ENCODE data around the gene ACTL9. TPM values are rescaled to one million over a fixed set of nuclear protein-coding genes. Genes with fewer than 3 reads are reported as not detected.

Gene ACTL9
- total and polyA plus RNA-seq, 2 of the 13 experiments (the other 11 are each of a cell fraction or from before 2014, with no cell fraction given) = not detected

GRCh38 chr19:8695501-8695900 is 3.1 kb downstream of the ACTL9 start (continued):
- no peak for TF ChIP-seq KIAA2018 (CRISPR knock-in tag; IDR thresholded peaks at IDR 0.05; ENCODE audit: borderline replicate concordance)
- no peak for TF ChIP-seq MLX (CRISPR knock-in tag; IDR thresholded peaks at IDR 0.05)
- TF ChIP-seq ZNF281 (CRISPR knock-in tag; IDR thresholded peaks at IDR 0.05; ENCODE audit: borderline replicate concordance) = no peak
- TF ChIP-seq YEATS4 (CRISPR knock-in tag; IDR thresholded peaks at IDR 0.05; ENCODE audit: borderline replicate concordance) = no peak
- no peak for TF ChIP-seq ZNF512 (CRISPR knock-in tag; IDR thresholded peaks at IDR 0.05)
- TF ChIP-seq ZNF546 (CRISPR knock-in tag; conservative IDR thresholded peaks at IDR 0.05) = no peak
- TF ChIP-seq TRAFD1 (CRISPR knock-in tag; IDR thresholded peaks at IDR 0.05; ENCODE audit: borderline replicate concordance) = no peak

All from HepG2 (cell line).